ENCODE measurements around the gene CYS1. TPM values are rescaled to one million over a fixed set of nuclear protein-coding genes. Genes with fewer than 3 reads are reported as not detected.

CYS1 gene
- polyA plus RNA-seq, 1 donor (not counting 4 experiments of a cell fraction or from before 2014, with no cell fraction given), result 0.14 TPM

- Histone ChIP-seq H3K4me2 (ENCODE audit: control insufficient read depth, extremely low read depth, insufficient read depth, low read depth, low read length) (no peak overlapping the region), H2AFZ (ENCODE audit: control insufficient read depth, low read length) (no peak overlapping the region), H3K36me3 (ENCODE audit: control insufficient read depth in 2 of 2, extremely low read depth in 1 of 2, insufficient read depth in 2 of 2, low read length in 2 of 2) (no peaks in the 10 kb centered on the region), H4K20me1 (ENCODE audit: control insufficient read depth, extremely low read depth, insufficient read depth, low read length) (no peaks in the 10 kb centered on the region), H3K4me3 (ENCODE audit: control insufficient read depth in 2 of 3, extremely low read depth in 1 of 3, insufficient read depth in 2 of 3, low read depth in 1 of 3, low read length in 3 of 3) (no peak overlapping the region), H3K4me1 (ENCODE audit: control insufficient read depth, extremely low read depth, insufficient read depth, low read length) (peaks cover 28% of the 10 kb centered on the region), H3K27ac (ENCODE audit: control insufficient read depth, insufficient read depth, low read length) (no peak overlapping the region), H3K9me3 (ENCODE audit: control insufficient read depth, low read depth, low read length) (no peaks in the 10 kb centered on the region), H3K27me3 (ENCODE audit: control insufficient read depth, extremely low read depth, insufficient read depth, low read length) (peaks cover 10% of the 10 kb centered on the region), H3K79me2 (ENCODE audit: control insufficient read depth, insufficient read depth, low read length) (no peaks in the 10 kb centered on the region), H3K9me1 (ENCODE audit: control insufficient read depth, extremely low read depth, insufficient read depth, low read length) (no peaks in the 10 kb centered on the region), H3K9ac (ENCODE audit: control insufficient read depth, extremely low read depth, insufficient read depth, low read length) (no peak overlapping the region)
- DNase-seq (ENCODE audit: low read depth, low spot score) (no peak), FAIRE-seq (no peak)
- TF ChIP-seq CTCF (optimal IDR thresholded peaks at IDR 0.05 in 1 of 3, IDR thresholded peaks at IDR 0.05 in 1 of 3, conservative IDR thresholded peaks at IDR 0.05 in 1 of 3; ENCODE audit: extremely low read depth in 1 of 3, insufficient read depth in 2 of 3, low read length in 3 of 3) (no peak), EZH2 (IDR thresholded peaks at IDR 0.05; ENCODE audit: low read length) (no peak)
- dilution Hi-C loops (cut with MboI; ENCODE audit: extremely low pct_ligation_motif_present, low sequenced_read_pairs), result loop anchor here (25.0 kb wide), 1 partner anchor 276 kb away; no protein-coding TSS in a partner anchor
Measured at GRCh38 chr2:10038716-10039115, 41.5 kb downstream of the CYS1 start.

GRCh38 chr2:10038123-10038522, 42.1 kb downstream of the CYS1 start:
- Histone ChIP-seq H3K27ac (ENCODE audit: control insufficient read depth, insufficient read depth, low read length) (no peak overlapping the region), H3K9ac (ENCODE audit: control insufficient read depth, extremely low read depth, insufficient read depth, low read length) (no peak overlapping the region), H3K4me1 (ENCODE audit: control insufficient read depth, extremely low read depth, insufficient read depth, low read length) (peaks cover 28% of the 10 kb centered on the region), H3K4me2 (ENCODE audit: control insufficient read depth, extremely low read depth, insufficient read depth, low read depth, low read length) (no peak overlapping the region), H2AFZ (ENCODE audit: control insufficient read depth, low read length) (no peak overlapping the region), H3K9me3 (ENCODE audit: control insufficient read depth, low read depth, low read length) (no peaks in the 10 kb centered on the region), H4K20me1 (ENCODE audit: control insufficient read depth, extremely low read depth, insufficient read depth, low read length) (no peaks in the 10 kb centered on the region), H3K9me1 (ENCODE audit: control insufficient read depth, extremely low read depth, insufficient read depth, low read length) (no peaks in the 10 kb centered on the region), H3K27me3 (ENCODE audit: control insufficient read depth, extremely low read depth, insufficient read depth, low read length) (peaks cover 10% of the 10 kb centered on the region), H3K4me3 (ENCODE audit: control insufficient read depth in 2 of 3, extremely low read depth in 1 of 3, insufficient read depth in 2 of 3, low read depth in 1 of 3, low read length in 3 of 3) (no peak overlapping the region), H3K79me2 (ENCODE audit: control insufficient read depth, insufficient read depth, low read length) (no peaks in the 10 kb centered on the region), H3K36me3 (ENCODE audit: control insufficient read depth in 2 of 2, extremely low read depth in 1 of 2, insufficient read depth in 2 of 2, low read length in 2 of 2) (no peaks in the 10 kb centered on the region)
- DNase-seq (ENCODE audit: low read depth, low spot score) (no peak), FAIRE-seq (no peak)
- dilution Hi-C loops (cut with MboI; ENCODE audit: extremely low pct_ligation_motif_present, low sequenced_read_pairs), result loop anchor here (25.0 kb wide), 1 partner anchor 276 kb away; no protein-coding TSS in a partner anchor
- TF ChIP-seq CTCF (optimal IDR thresholded peaks at IDR 0.05 in 1 of 3, IDR thresholded peaks at IDR 0.05 in 1 of 3, conservative IDR thresholded peaks at IDR 0.05 in 1 of 3; ENCODE audit: extremely low read depth in 1 of 3, insufficient read depth in 2 of 3, low read length in 3 of 3) (no peak), EZH2 (IDR thresholded peaks at IDR 0.05; ENCODE audit: low read length) (no peak)
